A172 (cell line): ENCODE measurements around the gene DTX2. TPM values are rescaled to one million over a fixed set of nuclear protein-coding genes. Genes with fewer than 3 reads are reported as not detected.
"Not testable (repeated sequence)": the region's sequence is repeated elsewhere in the genome, so short reads cannot be mapped to it uniquely, and the experiment has no call there.

ENCODE experiments used
- DNase-seq: peaks from one replicate; pipeline ENCODE4 v3.0.0-alpha.2; 2015; ENCODE audit warnings: low spot score
- total RNA-seq: library from RNA; depleted of rRNA; stranded (reverse); fragments of >200 nt; shearing (Covaris generic); gene quantifications from 2 replicates; pipeline ENCODE4 v1.2.3, GENCODE V29; 2014; rRNA removed

DTX2 gene
- total RNA-seq, 1 experiment from 2014 or later, result 18.0 TPM

GRCh38 chr7:76512941-76513816 lies 51.7 kb downstream of the DTX2 start:
- peak; percentile 35 for DNase-seq

GRCh38 chr7:76513817-76514799 lies 52.6 kb downstream of the DTX2 start:
- no peak for DNase-seq

- no peak for DNase-seq
These were observed 53.6 kb downstream of the DTX2 start for GRCh38 chr7:76514926-76515771.

DNA sequence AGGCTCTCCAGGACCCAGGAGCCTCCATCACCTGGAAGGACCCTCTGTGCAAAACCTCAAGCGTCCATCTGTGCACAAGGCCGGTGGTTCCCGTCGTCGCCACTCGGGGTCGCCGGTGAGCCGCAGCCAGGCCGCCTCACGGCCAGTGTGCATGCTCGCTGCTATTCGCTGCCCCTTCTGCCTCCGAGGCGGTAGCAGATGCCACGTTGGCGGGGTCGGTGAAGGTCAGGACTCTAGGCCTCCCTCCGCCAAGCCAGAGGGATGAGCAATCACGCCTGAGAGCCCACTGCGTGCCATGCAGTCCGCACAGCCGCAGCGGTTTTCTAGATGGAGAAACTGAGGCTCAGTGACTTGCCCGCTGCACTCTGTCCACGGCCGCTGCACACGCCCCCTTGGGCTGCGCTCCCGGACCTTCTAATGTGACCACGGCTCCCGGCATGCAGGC lies 54.5 kb downstream of the DTX2 start:
- no peak for DNase-seq

DNA sequence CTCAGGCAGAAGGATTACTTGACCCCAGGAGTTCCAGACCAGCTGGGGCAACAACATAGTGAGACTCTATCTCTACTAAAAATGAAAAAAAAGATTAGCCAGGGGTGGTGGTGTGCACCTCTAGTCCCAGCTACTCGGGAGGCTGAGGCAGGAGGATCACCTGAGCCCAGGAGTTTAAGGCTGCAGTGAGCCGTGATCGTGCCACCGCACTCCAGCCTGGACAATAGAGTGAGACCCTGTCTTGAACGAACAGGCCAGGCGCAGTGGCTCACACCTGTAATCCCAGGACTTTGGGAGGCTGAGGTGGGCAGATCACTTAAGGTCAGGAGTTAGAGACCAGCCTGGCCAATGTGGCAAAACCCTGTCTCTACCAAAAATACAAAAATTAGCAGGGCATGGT lies 55.4 kb downstream of the DTX2 start:
- DNase-seq, result not testable (repeated sequence)

DNA sequence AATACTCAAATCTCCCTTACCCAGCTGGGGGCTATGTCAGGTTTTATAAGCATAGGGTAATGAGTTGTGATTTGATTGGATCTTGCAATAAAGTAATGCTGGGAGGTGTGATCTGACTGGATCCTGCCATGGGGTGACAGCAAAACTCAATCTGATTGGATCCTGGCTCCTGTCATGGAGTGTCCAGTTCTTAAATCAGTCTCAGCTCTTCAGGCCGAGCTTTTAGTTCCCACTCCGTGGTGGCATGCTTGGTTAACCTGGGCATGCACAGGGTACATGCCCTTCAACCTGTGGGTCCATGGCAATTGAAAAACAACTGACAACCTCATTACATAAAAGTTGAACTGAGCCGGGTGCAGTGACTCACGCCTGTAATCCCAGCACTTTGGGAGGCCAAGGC lies 64.7 kb downstream of the DTX2 start:
- not testable (repeated sequence) for DNase-seq

- DNase-seq, result not testable (repeated sequence)
These were observed 70.1 kb downstream of the DTX2 start for GRCh38 chr7:76531643-76532042.

DNA sequence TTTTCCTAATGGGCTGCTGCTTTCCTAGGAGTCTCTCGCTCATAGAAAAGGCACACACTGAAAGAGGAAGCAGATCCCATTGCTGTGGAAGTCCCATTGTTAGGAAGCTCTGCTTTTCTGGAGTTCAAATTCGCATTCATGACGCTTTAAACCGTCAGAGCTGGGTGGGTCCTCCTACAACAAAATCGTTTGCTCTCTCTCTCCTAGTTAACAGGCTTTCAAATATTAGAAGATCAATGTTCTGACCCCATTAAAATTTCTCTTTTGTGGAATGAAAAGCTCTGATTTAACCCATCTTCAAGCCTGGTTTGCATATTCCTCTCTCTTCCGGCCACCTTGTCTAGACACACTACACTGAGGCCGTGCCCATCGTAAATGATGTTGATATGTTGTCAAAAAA lies 81.7 kb downstream of the DTX2 start, which contains the start of gene SPDYE16:
Gene SPDYE16 (minus strand): TSS at position 101 of the 400 bp plus-strand sequence. CDS start 1,838 bp downstream, outside the sequence.
- not testable (repeated sequence) for DNase-seq

- peak; percentile 76 for DNase-seq
These were observed 87.7 kb downstream of the DTX2 start for GRCh38 chr7:76549025-76549854.

- not testable (repeated sequence) for DNase-seq
These were observed 88.3 kb downstream of the DTX2 start for GRCh38 chr7:76549855-76550248.

DNA sequence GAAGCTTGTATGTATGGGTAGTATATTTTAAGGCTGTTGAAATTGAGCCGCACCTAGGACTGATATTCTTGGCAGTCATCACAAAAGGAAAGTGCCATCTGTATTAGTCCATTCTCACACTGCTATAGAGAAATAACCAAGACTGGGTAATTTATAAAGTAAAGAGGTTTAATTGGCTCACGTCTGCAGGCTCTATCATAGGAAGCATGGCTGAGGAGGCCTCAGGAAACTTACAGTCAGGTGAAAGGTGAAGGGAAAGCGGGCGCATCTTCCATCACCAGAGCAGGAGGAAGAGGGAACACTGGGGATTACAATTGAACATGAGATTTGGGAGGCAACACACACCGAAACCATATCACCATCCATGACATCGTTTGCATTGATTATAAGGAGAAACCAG lies 90.5 kb downstream of the DTX2 start:
- not testable (repeated sequence) for DNase-seq

Other genes with a start within 250 kb of the DTX2 start
- 235 and 382 TPM in 2 replicates for gene HSPB1, start 159.0 kb upstream of the DTX2 start, total RNA-seq
- gene YWHAG, start 102.7 kb upstream of the DTX2 start, total RNA-seq, result 149 and 151 TPM in 2 replicates
- gene SSC4D, start 52.0 kb upstream of the DTX2 start, total RNA-seq, result 0.76 and 2.4 TPM in 2 replicates
- 3.9 and 12.1 TPM in 2 replicates for gene ZP3, start 36.8 kb upstream of the DTX2 start, total RNA-seq
- gene UPK3B, start 48.8 kb downstream of the DTX2 start, total RNA-seq, result 10.6 and 25.0 TPM in 2 replicates
- gene SPDYE16, start 81.6 kb downstream of the DTX2 start, total RNA-seq, result not detected in 2 replicates
- gene POMZP3, start 165.6 kb downstream of the DTX2 start, total RNA-seq, result 12.8 and 19.4 TPM in 2 replicates